Stimulated activated CD8-positive, alpha-beta memory T cell treated with anti-CD3 and anti-CD28 coated beads, Interleukin-4, amount 100 ng/mL, for 4 hours (primary cell): ENCODE data around the gene OTC.

ENCODE experiments used
- DNase-seq, 2 donors: peaks; one replicate each; pipeline ENCODE4 v3.0.0-alpha.2; 2020; ENCODE audit warnings: low read depth in 2 of 2, low spot score in 1 of 2

The OTC gene

DNA sequence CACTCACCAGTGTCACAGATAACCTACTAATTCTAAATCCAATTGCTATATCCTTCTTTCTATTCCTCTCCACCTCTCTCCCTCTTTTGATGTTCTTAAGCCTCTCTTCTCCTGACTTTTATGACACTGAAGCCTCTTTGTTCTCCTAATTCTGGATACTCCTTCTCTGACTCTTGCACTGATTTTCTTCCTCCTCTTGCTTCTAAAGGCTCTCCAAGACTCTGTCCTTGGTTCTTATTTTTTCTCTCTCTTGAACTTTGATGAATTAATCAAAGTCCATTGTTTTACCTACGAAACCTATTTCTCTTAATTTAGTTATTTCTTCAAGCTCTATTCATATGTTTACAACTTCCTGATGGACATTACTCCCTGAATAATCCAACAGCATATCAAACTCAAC lies 113.3 kb downstream of the OTC start:
- DNase-seq = no peak

DNA sequence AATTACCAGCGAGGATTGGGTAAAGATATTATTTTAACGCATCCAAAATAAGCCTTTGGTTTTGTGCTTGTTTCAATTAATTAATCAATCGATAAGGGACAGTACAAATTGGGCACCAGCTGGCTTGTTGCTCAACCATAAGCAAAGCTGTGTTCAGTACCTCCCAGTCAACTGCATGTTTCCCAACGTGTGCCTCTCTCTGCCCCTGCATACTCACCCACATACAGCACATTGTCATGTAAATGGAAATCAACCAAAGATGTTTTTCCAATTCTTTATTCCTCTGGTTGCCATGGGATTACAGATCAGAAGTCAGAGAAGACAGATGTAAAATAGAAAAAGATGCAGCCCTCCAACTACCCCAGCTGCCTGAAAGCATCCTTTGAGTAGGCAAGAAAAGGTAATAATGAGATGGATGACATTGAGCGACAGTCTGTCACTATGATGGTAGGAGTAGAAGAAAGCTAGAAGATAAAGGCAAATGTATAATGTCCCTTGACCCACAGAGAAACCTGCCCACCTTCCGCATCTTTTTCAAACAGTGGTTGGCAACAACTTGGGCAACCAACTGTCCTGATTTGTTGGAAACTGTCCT lies 116.3 kb downstream of the OTC start:
- no peak for DNase-seq
